Adrenal gland (tissue), 12 donors: ENCODE measurements around the gene GTF2B. TPM values are rescaled to one million over a fixed set of nuclear protein-coding genes. Genes with fewer than 3 reads are reported as not detected.
A peak's percentile ranks its signal among the peaks of the same experiment; 100 is the strongest.

ENCODE experiments used
- DNase-seq, 7 donors: peaks; one replicate each; pipeline ENCODE4 v3.0.0-alpha.2; 2019 to 2020
- H3K27ac ChIP-seq, 5 donors: fragments of 200-600 bp; sonication (generic) in 4 of 5; 1 replicate in 3 of 5; 2 replicates in 2 of 5; pipeline versions ENCODE4 v1.5.1 to v1.8.0; 2016 to 2020; ENCODE audit warnings: mild to moderate bottlenecking in 1 of 5
- H3K27me3 ChIP-seq: fragments of 200-600 bp; 2 replicates; pipeline ENCODE4 v1.8.0; 2021
- H3K36me3 ChIP-seq, 2 donors: fragments of 200-600 bp; replicated peaks in 1 of 2; 1 replicate in 1 of 2; 2 replicates in 1 of 2; pipeline versions ENCODE4 v1.5.1 to v1.8.0; 2018 to 2022
- H3K4me1 ChIP-seq, 2 donors: fragments of 200-600 bp; replicated peaks in 1 of 2; 1 replicate in 1 of 2; 2 replicates in 1 of 2; pipeline versions ENCODE4 v1.5.1 to v1.8.0; 2018 to 2021
- H3K4me3 ChIP-seq, 4 donors: fragments of 200-600 bp; sonication (generic) in 3 of 4; one replicate each; pipeline ENCODE4 v1.5.1; 2016 to 2018
- H3K9me3 ChIP-seq, 3 donors: fragments of 200-600 bp; sonication (generic) in 1 of 3; replicated peaks in 1 of 3; 1 replicate in 2 of 3; 2 replicates in 1 of 3; pipeline versions ENCODE4 v1.5.1 to v1.8.0; 2016 to 2021
- CTCF ChIP-seq, 6 experiments: fragments of 450-650 bp in 4 of 6; fragments of 200-600 bp in 2 of 6; sonication (generic) in 1 of 6; IDR thresholded peaks; 1 replicate in 5 of 6; 2 replicates in 1 of 6; pipeline versions ENCODE4 v1.5.1 to v1.8.0; 2016 to 2021; ENCODE audit warnings: antibody characterized with exemption in 6 of 6, mild to moderate bottlenecking in 2 of 6, moderate library complexity in 1 of 6
- POLR2A ChIP-seq, 2 donors: fragments of 450-650 bp; IDR thresholded peaks; one replicate each; pipeline ENCODE4 v1.6.1; 2017; ENCODE audit warnings: antibody characterized with exemption in 2 of 2, mild to moderate bottlenecking in 2 of 2, moderate library complexity in 1 of 2
- WGBS, 4 donors: extraction: QIAGEN DNeasy Blood & Tissue Kit in 2 of 4; methylation state at CpG; one replicate each; pipeline versions ENCODE4 v1.1.5 to v1.1.7; 2013 to 2017; 5-methylcytosine and 5-hydroxymethylcytosine counted together
- intact Hi-C, 2 donors: fragments of 100-400 bp; cut with DNase I; formaldehyde crosslinking; loops; one replicate each; pipeline versions ENCODE4 v1.14.1 to v1.15.0; 2022 to 2023
- polyA plus RNA-seq, 3 donors: library from polyadenylated mRNA; stranded (reverse); fragments of 200-250 nt in 2 of 3; fragments of 350-450 nt in 1 of 3; fragmentation: Illumina TruSeq in 1 of 3; extraction: RNeasy Lipid Tissue Mini Kit (QIAGEN cat#74804) in 1 of 3; gene quantifications; one replicate each; pipeline ENCODE4 v1.2.3, GENCODE V29; 2013 to 2014
- total RNA-seq, 9 donors: library from RNA; depleted of rRNA in 4 of 9; stranded (reverse); fragments of >200 nt in 4 of 9; fragments of 120-200 nt in 1 of 9; fragmentation: NEBNext Ultra II Directional in 1 of 9; extraction: Animal tissue kit (Norgen Biotek cat#: 25700) in 1 of 9; gene quantifications; one replicate each; pipeline versions ENCODE4 v1.1.0 to v1.2.4, GENCODE V29; 2013 to 2023
- donor health status: healthy with polysubstance abuse.
- donor health status: Bipolar disorder and iron deficiency.
- donor health status: DM: yes; HTN: yes; CAD: no.
- donor health status: DM: no; HTN: no; CAD: no.
- donor health status: DM: no; HTN: no; CAD: no.
- donor health status: DM: yes; HTN: yes; CAD: no.

Gene GTF2B
- total and polyA plus RNA-seq, 12 donors, result 15.1 to 70.2 (median 28.0) TPM

- peak overlapping the region in 3 of 4 donors; percentile 88 to 100 (median 97) for H3K4me3 ChIP-seq
- no peaks in the 10 kb centered on the region for H3K27me3 ChIP-seq
- 34 to 41% (median 37%) methylated on average over 10 of the region's 10 CpGs for WGBS, 4 donors
- no peaks in the 10 kb centered on the region for H3K9me3 ChIP-seq
- TF ChIP-seq POLR2A (IDR thresholded peaks at IDR 0.05) (no peak), CTCF (IDR thresholded peaks at IDR 0.05) (no peak)
- H3K4me1 ChIP-seq, result peaks cover 11 to 20% of the 10 kb centered on the region in 2 donors
- no peak for DNase-seq
- intact Hi-C loops, result no loop called here
- peak overlapping the region in 4 of 5 donors; percentile 93 to 96 (median 94) for H3K27ac ChIP-seq
- H3K36me3 ChIP-seq, result peaks cover 0 to 3% of the 10 kb centered on the region in 2 donors
These were observed 579 bp upstream of the GTF2B start for GRCh38 chr1:88891951-88892340.

- Histone ChIP-seq H3K4me3 (peak overlapping the region; percentile 82 to 100 (median 92)), H3K4me1 (peaks cover 11 to 20% of the 10 kb centered on the region in 2 donors), H3K27ac (peak overlapping the region; percentile 93 to 96 (median 94)), H3K36me3 (peaks cover 0 to 14% of the 10 kb centered on the region in 2 donors), H3K9me3 (no peaks in the 10 kb centered on the region), H3K27me3 (no peaks in the 10 kb centered on the region)
- DNase-seq, result peak in 5 of 7 donors; percentile 31 to 65 (median 43)
- TF ChIP-seq CTCF (IDR thresholded peaks at IDR 0.05) (no peak), POLR2A (IDR thresholded peaks at IDR 0.05) (no peak)
- intact Hi-C loops, result no loop called here
- WGBS, 4 donors, result 0 to 1% (median 0%) methylated on average over 14 to 18 of the region's 18 CpGs
These were observed 513 bp downstream of the GTF2B start for GRCh38 chr1:88890791-88891317.

GRCh38 chr1:88890131-88890530, 1.2 kb downstream of the GTF2B start:
- peak overlapping the region in 2 of 5 donors; percentile 95 to 96 for H3K27ac ChIP-seq
- peak overlapping the region in 2 of 4 donors; percentile 97 to 100 for H3K4me3 ChIP-seq
- H3K9me3 ChIP-seq, result no peaks in the 10 kb centered on the region
- no peak for TF ChIP-seq POLR2A (IDR thresholded peaks at IDR 0.05)
- TF ChIP-seq CTCF (IDR thresholded peaks at IDR 0.05), result no peak
- no peaks in the 10 kb centered on the region for H3K27me3 ChIP-seq
- intact Hi-C loops, result no loop called here
- peaks cover 11 to 20% of the 10 kb centered on the region in 2 donors for H3K4me1 ChIP-seq
- WGBS, 4 donors, result 47 to 70% (median 59%) methylated on average over 2 of the region's 2 CpGs
- DNase-seq, result no peak
- H3K36me3 ChIP-seq, result peaks cover 0 to 21% of the 10 kb centered on the region in 2 donors

GRCh38 chr1:88888750-88889149, 2.6 kb downstream of the GTF2B start:
- TF ChIP-seq CTCF (IDR thresholded peaks at IDR 0.05) (no peak), POLR2A (IDR thresholded peaks at IDR 0.05) (no peak)
- intact Hi-C loops, result no loop called here
- H3K4me1 ChIP-seq, result peaks cover 11 to 21% of the 10 kb centered on the region in 2 donors
- no peaks in the 10 kb centered on the region for H3K9me3 ChIP-seq
- no peaks in the 10 kb centered on the region for H3K27me3 ChIP-seq
- H3K27ac ChIP-seq, result no peak overlapping the region
- WGBS, 4 donors, result 69 to 84% (median 73%) methylated on average over 1 of the region's 1 CpG
- H3K36me3 ChIP-seq, result peaks cover 0 to 33% of the 10 kb centered on the region in 2 donors
- H3K4me3 ChIP-seq, result no peak overlapping the region
- DNase-seq, result no peak
